ENCODE measurements around the gene LGR6.

Gene LGR6

GRCh38 chr1:202201266-202201665 lies 7.7 kb downstream of the LGR6 start:
- no peak for DNase-seq

DNA sequence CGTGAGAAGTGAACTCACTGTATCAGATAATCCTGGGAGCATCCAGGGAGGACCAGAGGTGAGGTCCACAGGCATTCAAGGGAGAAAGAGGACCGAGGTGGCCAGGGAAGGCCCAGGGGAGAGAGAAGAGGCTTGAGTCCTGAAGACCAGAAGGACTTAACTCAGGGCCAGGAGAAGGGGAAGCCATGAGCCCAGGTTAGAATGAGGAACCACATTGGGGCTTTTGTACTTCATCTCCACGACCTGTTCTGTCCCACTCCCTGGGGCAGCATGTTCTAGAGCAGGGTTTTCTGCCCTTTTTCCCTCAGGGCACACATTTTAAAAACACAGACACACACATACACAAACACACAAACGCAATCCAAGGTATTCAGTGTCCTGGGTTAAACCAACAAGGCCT lies 8.4 kb downstream of the LGR6 start:
- no peak for DNase-seq

DNA sequence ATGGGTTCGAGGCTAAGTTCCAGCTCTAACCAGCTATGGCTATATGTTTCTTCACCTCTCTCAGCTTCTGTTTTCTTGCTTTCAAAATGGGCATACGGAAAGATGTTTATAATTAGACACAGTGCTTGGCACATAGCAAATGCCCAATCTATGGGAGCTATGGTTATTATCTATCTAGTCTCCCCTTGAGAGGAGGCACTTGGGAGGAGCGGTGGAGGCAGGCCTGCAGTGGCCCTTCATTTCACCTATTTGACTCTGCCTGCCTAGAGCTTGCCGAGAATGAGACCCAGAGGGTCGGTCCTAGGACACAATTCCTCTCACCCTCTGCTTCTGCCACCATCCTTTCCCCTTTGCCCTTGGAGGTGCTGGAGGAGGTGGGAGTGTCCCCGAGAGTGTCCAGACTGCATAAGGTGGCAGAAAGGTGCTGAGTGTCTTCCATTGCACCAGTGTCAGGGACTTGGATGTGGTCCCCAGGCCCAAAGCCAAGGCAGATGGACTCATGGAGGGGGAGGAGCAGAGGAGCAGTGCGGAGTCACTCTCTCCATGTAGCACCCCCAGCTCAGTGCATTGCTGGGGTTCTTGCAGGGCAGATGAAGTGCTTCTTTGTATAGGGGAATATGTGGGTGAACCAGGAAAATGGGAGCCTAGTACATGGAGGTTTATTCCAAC lies 9.0 kb downstream of the LGR6 start:
- no peak for DNase-seq

- no peak for DNase-seq
Observed at GRCh38 chr1:202203238-202204039, 9.8 kb downstream of the LGR6 start.

- no peak for DNase-seq
Observed at GRCh38 chr1:202204065-202204464, 10.5 kb downstream of the LGR6 start.

DNA sequence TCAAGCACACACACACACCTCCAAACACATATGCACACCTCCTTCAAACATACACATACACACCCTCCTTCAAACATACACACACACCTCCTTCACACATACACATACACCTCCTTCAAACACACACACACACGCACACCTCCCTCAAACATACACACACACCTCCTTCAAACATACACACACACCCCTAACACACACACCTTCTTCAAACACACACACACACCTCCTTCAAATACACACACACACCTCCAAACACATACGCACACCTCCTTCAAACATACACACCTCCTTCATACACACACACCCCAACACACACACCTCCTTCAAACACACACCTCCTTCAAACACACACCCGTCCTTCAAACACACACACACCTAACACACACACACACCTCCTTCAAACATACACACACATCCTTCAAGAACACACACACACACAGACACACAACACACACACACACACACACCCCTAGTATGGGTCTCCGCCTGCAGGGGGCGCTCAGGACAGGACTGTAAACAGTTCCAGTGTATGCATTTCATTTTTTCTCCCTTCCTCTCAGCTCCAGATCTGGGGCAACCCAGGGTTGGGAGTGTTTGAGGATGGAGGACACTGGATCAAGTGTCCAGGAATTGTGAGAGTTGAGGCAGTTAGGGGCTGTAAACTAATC lies 12.1 kb downstream of the LGR6 start:
- DNase-seq = peak; percentile 18

- no peak for DNase-seq
Observed at GRCh38 chr1:202207292-202207691, 13.7 kb downstream of the LGR6 start.

DNA sequence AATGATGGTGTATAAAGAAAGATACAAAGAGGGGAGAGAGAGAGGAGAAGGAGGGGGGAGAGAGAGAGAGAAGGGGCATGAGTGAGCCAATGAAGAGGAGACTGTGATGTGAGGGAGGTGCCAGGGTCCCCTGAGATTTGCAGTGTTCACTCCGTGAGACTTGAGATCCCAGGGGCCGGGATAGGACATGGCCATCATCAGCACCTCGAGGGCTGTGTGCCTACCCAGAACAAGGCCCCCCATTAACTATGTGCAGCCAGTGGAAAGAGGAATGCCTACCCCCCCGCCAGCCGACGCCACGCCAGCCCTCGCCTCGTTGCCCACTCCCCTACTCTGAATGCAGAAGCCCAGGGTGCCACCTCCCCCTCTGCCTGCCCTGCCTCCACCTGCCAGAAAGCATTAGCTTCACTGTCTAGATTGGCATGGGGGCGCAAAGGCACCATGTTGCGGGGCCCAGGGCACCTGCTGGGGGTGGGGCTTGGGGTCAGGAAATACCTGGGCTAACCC lies 14.8 kb downstream of the LGR6 start:
- no peak for DNase-seq

DNA sequence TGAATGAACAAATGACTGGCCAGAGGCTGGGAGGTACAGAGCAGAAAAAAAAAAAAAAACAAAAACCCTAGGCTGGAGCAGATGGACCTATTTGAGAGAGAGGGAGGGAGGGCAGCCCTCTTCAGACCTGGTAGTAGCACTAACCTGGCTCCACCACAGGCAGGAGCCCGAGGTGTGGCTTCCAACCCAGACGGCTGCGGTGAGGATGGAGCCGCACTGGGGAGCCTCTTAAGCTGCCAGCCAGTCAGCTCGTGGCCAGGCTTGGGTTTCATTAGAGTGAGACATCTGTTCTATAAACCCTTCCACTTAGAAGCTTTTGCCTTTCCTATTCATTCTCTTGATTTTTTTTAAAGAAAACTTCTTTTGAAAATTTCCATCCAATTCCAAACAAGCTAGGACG lies 16.8 kb downstream of the LGR6 start:
- no peak for DNase-seq

GRCh38 chr1:202210969-202211368 lies 17.4 kb downstream of the LGR6 start:
- DNase-seq = no peak

- no peak for DNase-seq
Observed at GRCh38 chr1:202212787-202213186, 19.2 kb downstream of the LGR6 start.

GRCh38 chr1:202213361-202214088 lies 19.9 kb downstream of the LGR6 start:
- no peak for DNase-seq

DNA sequence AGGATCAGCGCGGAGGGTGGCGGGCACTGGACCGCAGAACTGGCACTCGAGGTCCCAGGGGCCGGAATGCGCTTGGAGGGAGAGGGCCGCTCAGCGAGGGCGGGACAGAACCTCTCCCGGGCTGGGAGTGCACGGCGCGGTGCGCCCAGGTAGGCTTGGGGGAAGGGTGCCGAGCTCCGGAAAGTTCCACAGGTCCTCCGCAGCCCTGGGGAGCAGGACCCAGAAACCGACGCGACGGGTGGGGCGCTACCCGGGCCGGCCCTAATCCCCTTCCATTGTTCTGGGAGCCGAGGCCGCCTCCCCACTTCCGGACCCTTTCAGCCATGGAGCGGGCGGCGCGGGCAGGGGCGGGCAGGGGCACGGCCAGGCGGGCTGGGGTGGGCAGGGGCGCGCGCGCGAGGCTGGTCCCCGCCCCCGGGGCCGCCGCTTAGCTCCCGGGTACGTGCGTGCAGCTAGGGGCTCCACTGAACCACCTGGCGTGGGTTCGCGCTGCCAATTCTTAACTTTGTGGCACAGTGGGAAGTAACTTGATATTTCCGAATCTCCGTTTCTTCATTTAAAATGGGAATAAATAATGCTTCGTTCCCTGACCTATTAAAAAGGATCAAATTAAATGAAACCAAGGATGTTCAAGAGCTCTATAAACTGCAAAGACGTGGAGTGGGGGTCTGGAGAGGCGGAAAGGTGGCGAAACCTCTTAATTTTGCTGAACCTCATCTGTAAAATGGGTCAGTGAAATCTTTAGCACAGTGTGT lies 20.7 kb downstream of the LGR6 start:
- no peak for DNase-seq

GRCh38 chr1:202215472-202216130 lies 22.0 kb downstream of the LGR6 start:
- DNase-seq = no peak

- DNase-seq = no peak
Observed at GRCh38 chr1:202216691-202217090, 23.1 kb downstream of the LGR6 start.

DNA sequence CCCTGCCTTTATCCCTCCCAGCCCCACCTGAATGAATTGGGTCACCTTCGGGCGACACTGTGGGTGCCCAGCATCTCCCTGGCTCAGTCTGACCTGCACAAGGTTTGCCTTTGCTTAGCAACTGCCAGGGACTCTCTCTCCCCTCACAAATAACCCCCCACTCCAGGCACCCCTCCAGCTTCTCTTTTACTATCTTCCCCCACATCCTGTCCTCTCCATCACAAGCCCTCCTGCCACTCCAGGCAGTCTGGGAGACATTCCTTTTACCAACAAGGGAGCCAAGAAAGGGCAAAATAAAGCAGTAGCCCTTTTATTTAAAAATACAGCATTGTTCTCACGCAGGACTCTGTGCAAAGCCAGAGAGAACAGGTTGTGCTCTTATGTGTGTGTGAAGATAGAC lies 23.9 kb downstream of the LGR6 start:
- no peak for DNase-seq

DNA sequence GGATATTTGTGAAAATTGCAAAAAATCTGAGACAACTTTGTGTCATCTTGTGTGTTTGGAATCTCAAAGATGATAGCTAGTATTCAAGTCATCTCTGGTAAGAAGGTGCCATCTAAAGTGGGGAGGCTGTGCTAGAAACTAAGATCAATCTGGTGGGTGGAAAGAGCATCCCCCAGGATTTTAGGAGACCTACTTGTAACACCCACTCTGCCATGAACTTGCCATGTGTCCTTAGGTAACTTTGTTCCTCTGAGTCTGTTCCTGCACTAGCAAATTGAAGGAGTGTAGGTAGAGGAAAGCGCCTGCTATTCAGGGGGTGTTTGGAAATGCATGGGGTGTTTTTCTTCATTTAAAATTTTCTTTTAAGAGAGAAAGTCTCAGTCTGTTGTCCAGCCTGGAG lies 24.4 kb downstream of the LGR6 start:
- DNase-seq = no peak

DNA sequence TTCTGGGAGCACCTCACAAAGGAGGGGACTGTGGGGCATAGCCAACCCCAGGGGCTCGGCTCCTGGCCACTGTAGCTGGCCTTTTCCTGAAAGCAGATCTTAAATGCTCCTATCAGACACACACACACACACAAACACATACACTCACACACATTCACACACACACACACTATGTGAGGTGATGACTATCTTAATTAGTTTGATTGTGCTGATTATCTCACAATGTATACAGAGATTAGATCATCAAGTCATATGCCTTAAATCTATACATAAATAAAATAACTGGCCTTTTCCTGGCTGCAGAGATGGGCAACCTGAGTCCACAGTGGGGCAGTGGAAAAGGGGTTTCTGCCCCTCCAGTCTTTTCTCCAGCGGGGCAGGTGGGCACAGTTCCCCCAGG lies 27.1 kb downstream of the LGR6 start:
- no peak for DNase-seq

DNA sequence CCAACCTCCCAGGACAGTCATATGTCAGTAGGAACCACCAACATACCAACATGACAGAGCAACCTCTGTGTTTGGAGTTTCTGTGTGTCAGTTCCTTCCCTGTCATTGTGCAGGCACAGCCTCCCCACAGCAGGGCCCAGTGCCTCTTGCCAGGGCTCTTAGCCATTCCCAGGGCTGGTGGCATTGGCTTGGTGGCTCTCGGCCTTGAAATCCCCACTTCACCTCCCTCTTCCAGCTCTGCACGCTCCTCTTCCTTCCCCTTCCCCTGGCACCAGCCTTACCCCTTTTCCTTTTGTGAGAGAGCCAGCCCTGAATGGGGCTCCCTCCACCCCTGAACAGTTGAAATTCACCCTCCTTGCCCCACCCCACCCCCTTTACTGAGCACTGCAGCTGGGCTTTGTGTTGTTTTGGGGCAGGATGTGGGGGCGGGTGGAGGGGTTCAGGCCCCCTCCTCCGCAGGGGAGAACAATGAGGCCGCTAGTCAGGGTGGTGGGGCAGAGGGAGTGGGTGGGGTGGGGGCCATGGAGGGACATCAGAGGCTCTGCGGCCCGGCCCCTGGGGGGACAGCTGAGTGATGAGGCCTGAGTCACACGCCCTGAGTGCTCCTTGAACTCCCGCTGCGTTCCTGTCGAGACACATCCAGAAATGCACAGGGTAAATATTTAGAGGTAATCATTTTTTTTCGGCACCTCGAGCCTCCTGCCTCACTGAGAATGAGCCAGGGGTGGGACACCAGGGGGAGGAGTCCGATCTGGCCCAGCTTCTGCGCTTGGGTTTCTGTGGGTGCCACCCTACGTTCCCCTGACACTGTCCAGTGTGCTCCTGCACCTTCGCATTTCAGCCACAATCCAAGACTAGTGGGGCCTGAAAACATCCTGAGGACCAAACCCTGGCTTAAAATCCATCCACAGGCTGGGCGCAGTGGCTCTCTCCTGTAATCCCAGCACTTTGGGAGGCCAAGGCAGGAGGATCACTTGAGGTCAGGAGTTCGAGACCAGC lies 28.6 kb downstream of the LGR6 start:
- DNase-seq = no peak

GRCh38 chr1:202223121-202223860 lies 29.7 kb downstream of the LGR6 start:
- no peak for DNase-seq
